IMR-90 (cell line): ENCODE measurements around the gene XRN1. TPM values are rescaled to one million over a fixed set of nuclear protein-coding genes. Genes with fewer than 3 reads are reported as not detected.

Experiments
- ATAC-seq: fragments of 200-7000 bp; cut with Tn5 transposase; 2 replicates; pipeline ENCODE4 v1.9.1; 2020; ENCODE audit warnings: low read depth, mild to moderate bottlenecking, moderate library complexity
- BruUV-seq: library from RNA; stranded (reverse); fragments of 400-500 nt; replicated peaks from 2 replicates; lab custom pipeline; 2021; lab: Mats Ljungman, UMichigan
- CTCF ChIA-PET: fragments of 300-600 bp; formaldehyde crosslinking; extraction: SDS; loops from one replicate; lab custom pipeline; 2021; ENCODE audit warnings: antibody characterized with exemption; lab: Yijun Ruan, JAX
- POLR2A ChIA-PET: fragments of 300-600 bp; sonication (Branson Sonifier 250); formaldehyde crosslinking; loops from one replicate; lab custom pipeline; 2022; ENCODE audit warnings: antibody characterized with exemption; ENCODE audit not compliant: unreplicated experiment; lab: Charles Lee
- DNase-seq: peaks from one replicate; pipeline ENCODE4 v3.0.0; 2013
- H2AFZ ChIP-seq: replicated peaks from 2 replicates; pipeline ENCODE3; 2013; ENCODE audit warnings: low read length, mild to moderate bottlenecking; ENCODE audit not compliant: poor library complexity
- H2AK5ac ChIP-seq: 2 replicates; pipeline ENCODE4 v1.6.1; 2013; ENCODE audit warnings: low read depth, low read length, inconsistent platforms
- H2AK9ac ChIP-seq: replicated peaks from 2 replicates; pipeline ENCODE3; 2013; ENCODE audit warnings: mild to moderate bottlenecking, low read depth, low read length, moderate library complexity; ENCODE audit not compliant: poor library complexity
- H2BK120ac ChIP-seq: 2 replicates; pipeline ENCODE4 v1.6.1; 2013; ENCODE audit warnings: low read depth, low read length, inconsistent platforms
- H2BK15ac ChIP-seq: 3 replicates; pipeline ENCODE4 v1.6.1; 2013; ENCODE audit warnings: low read depth, low read length, inconsistent platforms
- H2BK20ac ChIP-seq: 2 replicates; pipeline ENCODE4 v1.6.1; 2013; ENCODE audit warnings: low read depth, mild to moderate bottlenecking, inconsistent platforms, low read length, moderate library complexity
- H2BK5ac ChIP-seq: 2 replicates; pipeline ENCODE4 v1.6.1; 2013; ENCODE audit warnings: mild to moderate bottlenecking, low read depth, low read length, inconsistent platforms; ENCODE audit not compliant: poor library complexity, severe bottlenecking
- H3K14ac ChIP-seq: replicated peaks from 2 replicates; pipeline ENCODE4 v1.6.1; 2013; ENCODE audit warnings: low read depth, low read length, inconsistent platforms
- H3K18ac ChIP-seq: 2 replicates; pipeline ENCODE4 v1.6.1; 2013; ENCODE audit warnings: low read depth, low read length, control low read depth
- H3K23ac ChIP-seq: 2 replicates; pipeline ENCODE4 v1.6.1; 2013; ENCODE audit warnings: low read depth, low read length, inconsistent platforms
- H3K27ac ChIP-seq: 2 replicates; pipeline ENCODE4 v1.5.1; 2013; ENCODE audit warnings: mild to moderate bottlenecking, control low read depth, low read length; ENCODE audit not compliant: insufficient read depth
- H3K27me3 ChIP-seq: 2 replicates; pipeline ENCODE4 v1.6.1; 2013; ENCODE audit warnings: low read length; ENCODE audit not compliant: control insufficient read depth, insufficient read depth
- H3K36me3 ChIP-seq: 2 replicates; pipeline ENCODE4 v1.6.1; 2013; ENCODE audit warnings: low read length, mixed read lengths; ENCODE audit not compliant: control insufficient read depth, insufficient read depth
- H3K4ac ChIP-seq: 2 replicates; pipeline ENCODE4 v1.6.1; 2013; ENCODE audit warnings: low read depth, low read length, inconsistent platforms
- H3K4me1 ChIP-seq: 2 replicates; pipeline ENCODE4 v1.6.1; 2013; ENCODE audit warnings: low read length, mixed read lengths; ENCODE audit not compliant: control insufficient read depth, insufficient read depth
- H3K4me2 ChIP-seq: 2 replicates; pipeline ENCODE4 v1.6.1; 2013; ENCODE audit warnings: low read depth, mild to moderate bottlenecking, control low read depth, low read length, moderate library complexity
- H3K4me3 ChIP-seq: 2 replicates; pipeline ENCODE4 v1.5.1; 2013; ENCODE audit warnings: low read depth, mild to moderate bottlenecking, control low read depth, low read length, moderate library complexity; ENCODE audit not compliant: insufficient read depth
- H3K56ac ChIP-seq: 2 replicates; pipeline ENCODE4 v1.6.1; 2013; ENCODE audit warnings: low read length, inconsistent platforms; ENCODE audit not compliant: insufficient read depth; ENCODE audit errors: extremely low read depth
- H3K79me1 ChIP-seq, 2 experiments: 2 replicates each; pipeline ENCODE4 v1.6.1; 2013; ENCODE audit warnings: low read length in 2 of 2, inconsistent platforms in 1 of 2, low read depth in 1 of 2
- H3K9ac ChIP-seq: 2 replicates; pipeline ENCODE4 v1.6.1; 2013; ENCODE audit warnings: low read depth, low read length, control low read depth
- H3K9me1 ChIP-seq: 2 replicates; pipeline ENCODE4 v1.6.1; 2013; ENCODE audit warnings: low read length, inconsistent platforms; ENCODE audit not compliant: insufficient read depth
- H3K9me3 ChIP-seq: 2 replicates; pipeline ENCODE4 v1.6.1; 2013; ENCODE audit warnings: low read length; ENCODE audit not compliant: control insufficient read depth, insufficient read depth
- H4K20me1 ChIP-seq: 2 replicates; pipeline ENCODE4 v1.6.1; 2013; ENCODE audit warnings: low read length, inconsistent platforms; ENCODE audit not compliant: insufficient read depth
- H4K5ac ChIP-seq: 2 replicates; pipeline ENCODE4 v1.6.1; 2013; ENCODE audit warnings: mild to moderate bottlenecking, low read depth, low read length, control low read depth
- H4K8ac ChIP-seq, 2 experiments: 2 replicates each; pipeline ENCODE4 v1.6.1; 2013; ENCODE audit warnings: low read depth in 2 of 2, low read length in 2 of 2, control low read depth in 1 of 2, inconsistent platforms in 1 of 2
- H4K91ac ChIP-seq: 2 replicates; pipeline ENCODE4 v1.6.1; 2013; ENCODE audit warnings: low read depth, low read length, inconsistent platforms; ENCODE audit not compliant: insufficient read depth
- BHLHE40 ChIP-seq: fragments of 150-350 bp; IDR thresholded peaks from 2 replicates; pipeline ENCODE4 v1.6.1; 2016; ENCODE audit warnings: mild to moderate bottlenecking, low read depth, low read length
- CEBPB ChIP-seq: IDR thresholded peaks from 2 replicates; pipeline ENCODE4 v1.6.1; 2012; ENCODE audit warnings: low read depth, low read length, improper control_type of control experiment
- CHD1 ChIP-seq: IDR thresholded peaks from 2 replicates; pipeline ENCODE4 v1.6.1; 2012; ENCODE audit warnings: low read depth, low read length, improper control_type of control experiment
- FOS ChIP-seq: fragments of 150-350 bp; IDR thresholded peaks from 2 replicates; pipeline ENCODE4 v1.6.1; 2016; ENCODE audit warnings: low read depth, low read length
- MAFK ChIP-seq: IDR thresholded peaks from 2 replicates; pipeline ENCODE4 v1.6.1; 2012; ENCODE audit warnings: low read depth, low read length, improper control_type of control experiment
- MAZ ChIP-seq: IDR thresholded peaks from 2 replicates; pipeline ENCODE4 v1.6.1; 2012; ENCODE audit warnings: low read depth, mild to moderate bottlenecking, low read length, improper control_type of control experiment, moderate library complexity, borderline replicate concordance
- MXI1 ChIP-seq: IDR thresholded peaks from 2 replicates; pipeline ENCODE4 v1.6.1; 2012; ENCODE audit warnings: low read depth, mild to moderate bottlenecking, low read length, moderate library complexity, borderline replicate concordance
- NFE2L2 ChIP-seq: fragments of 150-350 bp; IDR thresholded peaks from 2 replicates; pipeline ENCODE4 v1.6.1; 2016; ENCODE audit warnings: low read depth, mild to moderate bottlenecking, low read length
- POLR2A ChIP-seq: IDR thresholded peaks from 2 replicates; pipeline ENCODE4 v1.6.1; 2012; ENCODE audit warnings: mild to moderate bottlenecking, low read depth, low read length
- RAD21 ChIP-seq: IDR thresholded peaks from 2 replicates; pipeline ENCODE4 v1.6.1; 2012; ENCODE audit warnings: low read length, improper control_type of control experiment
- RCOR1 ChIP-seq: IDR thresholded peaks from 2 replicates; pipeline ENCODE4 v1.6.1; 2012; ENCODE audit warnings: mild to moderate bottlenecking, low read length, improper control_type of control experiment; ENCODE audit not compliant: insufficient replicate concordance
- RFX5 ChIP-seq: IDR thresholded peaks from 2 replicates; pipeline ENCODE4 v1.8.0; 2012; ENCODE audit warnings: low read depth, mild to moderate bottlenecking, low read length, moderate library complexity
- SMC3 ChIP-seq: fragments of 150-350 bp; IDR thresholded peaks from 2 replicates; pipeline ENCODE4 v1.6.1; 2016; ENCODE audit warnings: low read depth, mild to moderate bottlenecking, antibody characterized with exemption, low read length, moderate library complexity
- USF2 ChIP-seq: fragments of 150-350 bp; IDR thresholded peaks from 2 replicates; pipeline ENCODE4 v1.6.1; 2017; ENCODE audit warnings: mild to moderate bottlenecking, antibody characterized with exemption, low read length, low read depth
- WGBS, 2 experiments: methylation state at CpG; one replicate each; pipeline versions ENCODE4 v1.1.5 to v1.1.7; 2013; ENCODE audit warnings: missing lambda C conversion rate in 2 of 2; ENCODE audit not compliant: insufficient read length in 1 of 2; ENCODE audit errors: extremely low coverage in 2 of 2; 5-methylcytosine and 5-hydroxymethylcytosine counted together
- dilution Hi-C: fragments of 300-500 bp; cut with HindIII; formaldehyde crosslinking; loops from one replicate; pipeline ENCODE4 v1.14.3; 2018; ENCODE audit warnings: low sequenced_read_pairs; ENCODE audit not compliant: unreplicated experiment
- in situ Hi-C: fragments of 300-500 bp; cut with MboI; formaldehyde crosslinking; loops from 3 replicates; pipeline ENCODE4 v1.14.3; 2019; ENCODE audit warnings: low sequenced_read_pairs, inconsistent platforms, mixed read lengths
- intact Hi-C: fragments of 100-400 bp; cut with micrococcal nuclease; formaldehyde crosslinking; loops from 2 replicates; pipeline ENCODE4 v1.10.0; 2022
- polyA plus RNA-seq, 3 experiments: library from polyadenylated mRNA; depleted of rRNA; stranded (reverse); fragments of >200 nt; gene quantifications; 2 replicates each; pipeline ENCODE4 v1.2.3, GENCODE V29; 2012; ENCODE audit warnings: low replicate concordance in 1 of 3
- total RNA-seq: library from RNA; depleted of rRNA; stranded (reverse); fragments of >200 nt; gene quantifications from 2 replicates; pipeline ENCODE4 v1.2.3, GENCODE V29; 2012
- TF ChIP-seq, protein P1 (sequence below): conservative IDR thresholded peaks from 2 replicates; pipeline ENCODE4 v1.5.1; 2012; ENCODE audit warnings: mild to moderate bottlenecking, low read depth, low read length, improper control_type of control experiment
- TF ChIP-seq, protein P2 (sequence below): fragments of 150-350 bp; IDR thresholded peaks from 2 replicates; pipeline ENCODE4 v1.6.1; 2016; ENCODE audit warnings: low read depth, mild to moderate bottlenecking, low read length, moderate library complexity, borderline replicate concordance

The XRN1 gene
- total and polyA plus RNA-seq, 2 of the 4 experiments (the other 2 are of a cell fraction): 6.0 to 21.5 TPM

GRCh38 chr3:142492184-142492583 is 44.3 kb upstream of the XRN1 start:
- H3K4me3 ChIP-seq: no peak overlapping the region
- H2AFZ ChIP-seq: no peak overlapping the region
- H3K56ac ChIP-seq: no peak overlapping the region
- peaks cover 4% of the 10 kb centered on the region; the same call in 1 of the 2 replicates for H3K9me1 ChIP-seq
- H2AK5ac ChIP-seq: no peak overlapping the region
- dilution Hi-C loops: no loop called here
- H3K9ac ChIP-seq: no peak overlapping the region
- H2BK120ac ChIP-seq: no peak overlapping the region
- H3K9me3 ChIP-seq: no peaks in the 10 kb centered on the region
- ChIA-PET POLR2A (no interaction called here), CTCF (no interaction called here)
- no peak overlapping the region for H3K4ac ChIP-seq
- no peaks in the 10 kb centered on the region for H3K4me1 ChIP-seq
- ATAC-seq (no peak), DNase-seq (no peak)
- no peak overlapping the region for H4K91ac ChIP-seq
- intact Hi-C loops: no loop called here
- H2BK15ac ChIP-seq: no peak overlapping the region
- BruUV-seq: no TSS peak
- no peak for TF ChIP-seq NFE2L2
- TF ChIP-seq, protein P1, sequence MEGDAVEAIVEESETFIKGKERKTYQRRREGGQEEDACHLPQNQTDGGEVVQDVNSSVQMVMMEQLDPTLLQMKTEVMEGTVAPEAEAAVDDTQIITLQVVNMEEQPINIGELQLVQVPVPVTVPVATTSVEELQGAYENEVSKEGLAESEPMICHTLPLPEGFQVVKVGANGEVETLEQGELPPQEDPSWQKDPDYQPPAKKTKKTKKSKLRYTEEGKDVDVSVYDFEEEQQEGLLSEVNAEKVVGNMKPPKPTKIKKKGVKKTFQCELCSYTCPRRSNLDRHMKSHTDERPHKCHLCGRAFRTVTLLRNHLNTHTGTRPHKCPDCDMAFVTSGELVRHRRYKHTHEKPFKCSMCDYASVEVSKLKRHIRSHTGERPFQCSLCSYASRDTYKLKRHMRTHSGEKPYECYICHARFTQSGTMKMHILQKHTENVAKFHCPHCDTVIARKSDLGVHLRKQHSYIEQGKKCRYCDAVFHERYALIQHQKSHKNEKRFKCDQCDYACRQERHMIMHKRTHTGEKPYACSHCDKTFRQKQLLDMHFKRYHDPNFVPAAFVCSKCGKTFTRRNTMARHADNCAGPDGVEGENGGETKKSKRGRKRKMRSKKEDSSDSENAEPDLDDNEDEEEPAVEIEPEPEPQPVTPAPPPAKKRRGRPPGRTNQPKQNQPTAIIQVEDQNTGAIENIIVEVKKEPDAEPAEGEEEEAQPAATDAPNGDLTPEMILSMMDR: no peak
- TF ChIP-seq MAZ: no peak
- no peak for TF ChIP-seq CHD1
- no peak for TF ChIP-seq SMC3
- no peak for TF ChIP-seq RCOR1
- TF ChIP-seq, protein P2, sequence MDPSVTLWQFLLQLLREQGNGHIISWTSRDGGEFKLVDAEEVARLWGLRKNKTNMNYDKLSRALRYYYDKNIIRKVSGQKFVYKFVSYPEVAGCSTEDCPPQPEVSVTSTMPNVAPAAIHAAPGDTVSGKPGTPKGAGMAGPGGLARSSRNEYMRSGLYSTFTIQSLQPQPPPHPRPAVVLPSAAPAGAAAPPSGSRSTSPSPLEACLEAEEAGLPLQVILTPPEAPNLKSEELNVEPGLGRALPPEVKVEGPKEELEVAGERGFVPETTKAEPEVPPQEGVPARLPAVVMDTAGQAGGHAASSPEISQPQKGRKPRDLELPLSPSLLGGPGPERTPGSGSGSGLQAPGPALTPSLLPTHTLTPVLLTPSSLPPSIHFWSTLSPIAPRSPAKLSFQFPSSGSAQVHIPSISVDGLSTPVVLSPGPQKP: no peak
- no peak for TF ChIP-seq CEBPB
- no peak for TF ChIP-seq MAFK
- no peak for TF ChIP-seq FOS
- no peak for TF ChIP-seq USF2
- no peak for TF ChIP-seq POLR2A
- no peak for TF ChIP-seq RAD21
- TF ChIP-seq RFX5: no peak
- no peak for TF ChIP-seq BHLHE40
- no peak for TF ChIP-seq MXI1
- H4K8ac ChIP-seq: no peak overlapping the region
- no peak overlapping the region for H4K5ac ChIP-seq
- H4K20me1 ChIP-seq: no peaks in the 10 kb centered on the region
- H3K14ac ChIP-seq: no peak overlapping the region
- no peak overlapping the region for H2BK5ac ChIP-seq
- H3K79me1 ChIP-seq: no peaks in the 10 kb centered on the region; a peak in 1 of 4 replicates
- H3K27me3 ChIP-seq: no peaks in the 10 kb centered on the region
- peaks cover 6% of the 10 kb centered on the region for H3K36me3 ChIP-seq
- no peak overlapping the region for H3K27ac ChIP-seq
- in situ Hi-C loops: no loop called here
- H3K23ac ChIP-seq: no peak overlapping the region
- H3K18ac ChIP-seq: no peak overlapping the region
- H2AK9ac ChIP-seq: no peak overlapping the region
- no peak overlapping the region for H2BK20ac ChIP-seq
- no peak overlapping the region for H3K4me2 ChIP-seq
- WGBS, 2 experiments: 100% methylated on average over 1 of the region's 2 CpGs; no CpG with 5 or more reads in 1 of the 2 experiments
